Ovary (tissue), 3 donors: ENCODE data around the gene SH2D4B.

Source experiments
- CTCF ChIP-seq, 3 donors: fragments of 450-650 bp in 2 of 3; fragments of 200-600 bp in 1 of 3; IDR thresholded peaks; one replicate each; pipeline versions ENCODE4 v1.5.1 to v1.8.0; 2016 to 2022; ENCODE audit warnings: antibody characterized with exemption in 3 of 3, mild to moderate bottlenecking in 1 of 3
- EP300 ChIP-seq: sonication (generic); formaldehyde crosslinking; IDR thresholded peaks from one replicate; pipeline ENCODE4 v1.6.1; 2017; ENCODE audit warnings: antibody characterized with exemption
- POLR2A ChIP-seq: fragments of 450-650 bp; IDR thresholded peaks from one replicate; pipeline ENCODE4 v1.6.1; 2017; ENCODE audit warnings: antibody characterized with exemption, mild to moderate bottlenecking, moderate library complexity
- donor health status: DM: no; HTN: no; CAD: no.

- TF ChIP-seq CTCF (IDR thresholded peaks at IDR 0.05) (no peak), POLR2A (no peak), EP300 (no peak)
Observed at GRCh38 chr10:80569131-80569895, 31.6 kb downstream of the SH2D4B start.
